GM18868 (cell line): ENCODE data around the gene PPP2R2C.

Experiments used
- ATAC-seq: cut with Tn5 transposase; IDR thresholded peaks from one replicate; pipeline ENCODE4 v1.9.1; 2021; ENCODE audit warnings: mild to moderate bottlenecking, moderate library complexity; ENCODE audit not compliant: unreplicated experiment

PPP2R2C gene

DNA sequence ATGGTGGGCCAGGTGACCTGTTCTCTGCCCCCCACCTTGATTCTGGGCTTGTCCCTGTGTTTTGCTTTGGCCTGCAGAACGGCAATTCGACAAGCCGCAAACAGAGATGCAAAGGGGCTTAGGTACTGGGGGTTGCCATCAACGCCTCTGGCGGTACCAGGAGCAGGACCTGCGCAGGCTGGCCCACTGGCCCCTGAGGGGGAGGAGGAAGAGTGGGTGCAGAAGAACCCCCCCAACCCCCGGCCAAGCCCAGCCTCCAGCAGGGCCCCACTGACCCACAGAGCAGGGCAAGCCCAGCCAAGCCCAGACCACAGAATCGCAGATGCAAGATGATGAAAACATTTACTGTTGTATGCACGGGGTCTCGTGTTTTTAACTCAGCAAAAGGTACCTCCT, 89.4 kb downstream of the PPP2R2C start:
- no peak for ATAC-seq

DNA sequence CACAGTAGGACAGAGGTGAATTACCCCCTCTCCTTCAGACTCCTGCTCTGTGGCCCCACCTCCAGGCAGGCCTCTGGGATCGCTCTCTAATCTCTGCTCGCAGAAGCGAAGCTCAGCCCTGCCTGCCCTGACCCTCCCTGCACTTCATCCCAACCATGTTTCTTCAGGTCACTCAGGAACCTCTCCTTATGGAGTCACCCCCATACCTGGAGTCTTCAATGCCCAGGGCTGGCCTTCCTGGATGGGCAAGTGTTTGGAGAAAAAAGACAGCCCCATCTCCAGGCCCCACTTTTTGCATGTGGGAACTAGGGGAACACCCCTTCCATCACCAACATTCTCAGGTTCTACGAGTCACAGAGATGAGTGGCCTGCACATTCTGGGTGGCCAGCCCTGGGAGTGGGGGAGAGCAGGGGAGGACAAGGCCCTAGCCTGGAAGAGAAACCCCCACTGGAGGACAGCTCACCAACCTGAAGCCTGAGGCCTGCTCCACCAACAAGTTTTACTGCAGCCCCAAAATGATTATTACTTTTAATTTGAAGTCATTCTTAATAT, 90.8 kb downstream of the PPP2R2C start:
- ATAC-seq = no peak

DNA sequence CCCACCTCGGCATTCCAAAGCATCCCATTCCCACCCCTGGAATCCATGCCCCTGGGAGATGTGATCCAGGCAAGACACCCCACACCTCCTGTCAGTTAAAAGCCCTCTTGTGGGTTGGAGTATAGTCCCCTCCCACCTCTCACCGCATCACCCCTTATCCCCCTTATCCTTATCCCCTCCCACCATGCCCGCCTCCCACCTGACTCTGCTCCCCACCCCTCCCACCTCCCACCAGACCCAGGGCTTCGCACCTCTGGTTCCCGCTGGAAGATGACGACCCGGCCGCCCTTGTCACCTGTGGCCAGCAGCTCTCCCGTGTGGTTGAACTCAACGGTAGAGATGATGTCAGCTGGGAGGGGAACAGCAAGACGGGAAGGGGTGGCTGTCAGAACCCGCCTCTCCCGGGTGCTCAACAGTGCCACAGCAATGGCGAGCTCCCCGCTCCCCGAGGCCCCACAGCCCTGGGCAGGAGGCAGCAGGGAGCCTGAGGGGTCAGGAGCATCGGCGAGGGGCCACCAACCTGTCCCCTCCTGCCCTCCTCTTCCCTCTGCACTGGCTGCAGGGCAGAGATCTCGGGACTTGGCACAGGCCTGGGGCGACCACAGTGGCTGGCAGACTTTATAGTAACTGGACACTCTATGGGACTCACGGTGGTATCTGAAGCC, 91.5 kb downstream of the PPP2R2C start:
- no peak for ATAC-seq

GRCh38 chr4:6379767-6380745, 92.4 kb downstream of the PPP2R2C start:
- no peak for ATAC-seq

DNA sequence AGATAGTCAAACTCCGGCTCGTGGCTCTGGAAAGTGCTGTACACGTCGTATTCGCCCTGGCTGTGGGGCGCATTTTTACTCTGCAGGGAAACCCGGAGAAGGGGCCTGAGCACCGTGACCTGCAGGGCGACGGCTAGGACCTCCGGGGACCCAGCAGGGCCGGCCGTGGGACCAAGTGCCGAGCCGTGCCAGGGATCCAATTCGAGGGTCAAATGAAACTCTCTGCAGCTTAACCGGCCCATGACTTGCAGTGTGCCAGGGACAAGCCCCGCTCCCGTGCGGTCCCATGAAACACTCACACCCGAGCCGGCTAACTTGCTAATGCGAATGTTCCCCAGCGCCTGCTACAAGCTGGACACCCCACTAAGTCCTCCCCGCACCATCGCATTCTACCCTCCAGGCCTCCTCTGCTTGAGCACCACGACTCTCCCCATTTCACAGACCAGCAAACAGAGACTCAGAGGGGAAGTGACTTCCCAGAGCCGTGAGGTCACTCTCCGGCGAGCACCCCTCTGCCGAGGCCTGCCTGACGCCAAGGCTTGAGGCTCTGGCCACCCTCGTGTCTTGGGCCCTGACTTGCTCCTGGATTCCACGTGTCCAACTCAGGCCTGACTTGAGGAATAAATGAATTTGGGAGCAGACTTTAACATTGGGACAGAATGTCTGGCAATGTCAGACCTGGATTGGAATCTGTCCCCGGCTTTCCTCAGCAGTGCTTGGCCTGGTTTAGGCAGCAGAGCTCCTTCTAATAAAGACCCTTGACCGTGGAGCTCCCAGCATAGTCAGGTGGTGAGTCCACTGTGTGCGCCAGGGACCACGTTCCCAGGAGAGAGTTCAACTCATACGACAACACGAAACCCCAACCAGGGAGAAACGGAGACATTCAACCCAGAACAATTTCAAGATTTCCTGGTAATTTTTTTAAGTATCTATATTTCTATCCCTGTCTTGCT, 93.6 kb downstream of the PPP2R2C start:
- no peak for ATAC-seq

DNA sequence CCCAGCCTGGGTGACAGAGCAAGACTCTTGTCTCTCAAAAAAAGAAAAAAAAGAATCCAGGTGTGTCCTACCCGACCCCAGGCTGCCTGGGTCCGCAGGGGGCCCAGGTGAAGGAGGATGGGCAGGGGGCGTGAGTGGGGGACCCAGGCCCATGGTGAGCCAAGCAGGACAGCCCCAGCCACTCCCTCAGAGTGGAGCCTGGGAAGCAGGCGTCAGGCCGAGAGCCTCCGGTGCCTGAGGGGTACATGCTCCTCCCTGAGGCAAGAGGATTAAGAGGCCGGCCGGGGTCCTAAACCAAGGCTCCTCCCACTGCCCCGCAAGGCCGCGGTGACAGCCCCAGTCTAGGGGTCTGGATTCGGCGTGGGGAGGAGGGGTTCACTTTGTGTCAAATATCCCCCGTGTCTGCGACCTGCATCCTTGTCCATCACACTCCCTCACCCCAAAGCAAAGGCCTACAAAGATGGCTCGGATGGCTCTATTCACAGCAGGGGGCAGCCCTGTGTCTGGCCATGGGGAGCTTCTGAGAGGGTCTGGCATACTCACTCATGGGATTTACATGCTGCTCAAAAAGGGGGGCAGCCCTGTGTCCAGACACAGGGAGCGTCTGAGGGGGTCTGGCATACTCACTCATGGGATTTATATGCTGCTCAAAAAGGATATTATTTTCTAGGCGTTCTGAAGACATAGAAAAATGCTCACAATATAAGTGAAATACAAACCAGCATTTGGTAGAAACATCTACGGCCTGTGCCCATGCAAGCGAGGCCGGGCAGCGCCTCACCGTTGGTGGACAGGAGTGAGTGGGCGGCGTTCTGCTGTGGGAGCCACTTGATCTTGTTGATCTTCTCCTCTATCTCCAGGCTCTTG, 94.6 kb downstream of the PPP2R2C start:
- ATAC-seq = no peak

DNA sequence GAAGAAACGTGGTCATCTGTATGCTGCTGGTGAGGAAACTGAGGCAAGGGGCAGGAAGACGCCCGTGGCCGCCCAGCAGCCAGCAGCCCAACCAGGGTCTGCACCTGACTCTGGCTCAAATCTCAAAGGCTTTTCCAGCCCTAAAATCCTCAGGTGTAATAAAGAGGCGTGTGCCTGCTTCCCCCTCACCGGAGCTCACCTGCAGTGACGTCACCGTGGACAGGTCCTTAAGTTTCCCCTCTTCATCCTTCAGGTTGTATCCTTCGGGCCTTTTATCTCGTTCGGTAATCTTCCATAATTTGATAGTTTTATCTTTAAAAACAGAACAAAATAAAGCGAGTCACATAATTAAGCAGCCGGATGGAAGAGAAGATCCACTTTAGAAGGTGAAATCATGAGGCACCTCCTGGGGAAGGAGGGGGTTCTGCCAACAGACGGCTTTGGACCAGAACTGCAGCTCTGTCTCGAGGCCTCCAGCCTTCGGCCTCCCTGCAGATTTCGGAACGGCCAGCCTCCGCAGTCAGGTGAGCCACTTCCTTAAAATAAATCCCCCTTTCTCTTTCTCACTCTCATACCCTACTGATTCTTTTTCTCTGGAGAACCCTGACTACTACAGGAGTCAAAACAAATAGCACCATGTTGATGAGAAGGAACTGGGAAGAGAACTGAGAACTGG, 96.7 kb downstream of the PPP2R2C start:
- ATAC-seq = no peak

DNA sequence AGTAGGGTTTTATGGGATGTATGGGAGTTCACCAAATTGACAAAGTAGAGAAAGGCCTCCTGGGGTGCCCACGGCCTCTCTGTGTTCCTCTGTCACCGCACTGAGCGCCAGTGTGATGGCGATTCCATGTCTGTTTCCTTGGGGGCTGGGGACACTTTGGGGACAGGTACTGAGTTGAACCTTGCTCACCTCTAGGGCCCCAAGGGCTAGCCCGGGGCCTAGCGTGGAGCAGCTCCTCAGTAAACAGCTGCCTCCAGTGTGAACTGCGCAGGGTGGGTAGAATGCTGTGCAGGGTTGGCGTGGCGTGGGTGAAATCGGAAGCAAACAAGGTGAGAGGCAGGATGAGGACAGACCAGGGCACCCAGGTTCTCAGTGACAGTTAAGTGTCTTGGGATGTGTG, 97.8 kb downstream of the PPP2R2C start:
- no peak for ATAC-seq

GRCh38 chr4:6373541-6374410, 98.6 kb downstream of the PPP2R2C start:
- no peak for ATAC-seq

GRCh38 chr4:6372649-6373525, 99.5 kb downstream of the PPP2R2C start:
- no peak for ATAC-seq

- ATAC-seq = no peak
Measured at GRCh38 chr4:6371812-6372211, 100.6 kb downstream of the PPP2R2C start.

DNA sequence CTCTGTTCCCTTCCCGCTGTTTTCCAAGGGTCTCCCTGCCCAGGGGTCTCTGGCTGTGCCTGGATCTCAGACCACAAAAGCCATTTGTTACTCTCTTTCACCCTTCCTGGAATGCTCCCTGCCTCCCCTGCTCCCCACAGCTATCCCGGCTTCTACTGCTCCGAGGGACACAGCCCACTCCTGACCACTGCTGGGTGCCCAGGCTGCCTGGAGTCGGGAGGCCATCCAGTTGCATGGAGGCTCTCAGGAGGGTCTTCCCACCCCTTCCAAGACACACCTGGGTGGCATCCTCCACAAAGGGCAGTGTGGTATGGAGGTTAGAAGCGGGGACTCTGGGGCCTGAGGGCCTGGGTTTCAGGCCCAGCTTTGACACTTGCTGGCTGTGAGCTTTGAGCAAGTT, 101.1 kb downstream of the PPP2R2C start:
- ATAC-seq = no peak

GRCh38 chr4:6369924-6370645, 102.3 kb downstream of the PPP2R2C start:
- no peak for ATAC-seq

DNA sequence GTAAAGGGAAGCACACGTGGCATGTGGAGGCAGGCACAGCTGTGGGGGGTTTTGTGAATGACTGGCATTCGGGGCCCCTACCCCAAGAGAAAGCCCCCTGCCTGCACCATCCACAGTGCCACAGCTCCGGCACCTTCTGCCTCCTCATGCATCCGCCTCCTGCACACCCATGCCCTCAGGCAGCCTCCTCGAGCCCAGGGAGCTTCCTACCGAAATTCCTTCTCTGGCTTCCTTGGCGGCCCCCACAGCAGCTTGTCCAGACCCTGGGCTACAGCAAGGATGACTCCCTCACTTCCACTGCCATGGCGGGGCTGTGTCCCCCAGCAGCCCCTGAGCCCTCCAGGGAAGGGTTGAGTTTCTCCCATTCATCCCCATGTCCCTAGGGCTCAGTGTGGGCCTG, 102.9 kb downstream of the PPP2R2C start:
- ATAC-seq = no peak

DNA sequence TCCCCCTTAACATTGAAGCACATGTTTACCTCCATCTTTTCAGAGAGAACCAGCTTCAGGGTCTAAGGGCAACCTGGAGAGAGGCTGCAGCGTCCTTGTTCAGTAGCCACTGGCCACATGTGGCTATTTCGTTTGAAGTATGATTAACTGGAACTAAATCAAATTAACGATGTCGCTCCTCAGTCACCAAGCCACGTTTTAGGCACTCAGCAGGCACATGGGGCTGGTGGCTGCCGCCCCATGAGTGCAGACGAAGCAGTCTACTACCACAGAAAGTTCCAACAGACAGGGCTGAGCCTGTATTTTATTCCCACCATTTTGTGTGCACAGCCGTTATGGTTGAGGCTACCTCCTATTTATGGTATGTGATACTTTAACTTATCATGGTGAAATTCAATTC, 103.4 kb downstream of the PPP2R2C start:
- no peak for ATAC-seq

DNA sequence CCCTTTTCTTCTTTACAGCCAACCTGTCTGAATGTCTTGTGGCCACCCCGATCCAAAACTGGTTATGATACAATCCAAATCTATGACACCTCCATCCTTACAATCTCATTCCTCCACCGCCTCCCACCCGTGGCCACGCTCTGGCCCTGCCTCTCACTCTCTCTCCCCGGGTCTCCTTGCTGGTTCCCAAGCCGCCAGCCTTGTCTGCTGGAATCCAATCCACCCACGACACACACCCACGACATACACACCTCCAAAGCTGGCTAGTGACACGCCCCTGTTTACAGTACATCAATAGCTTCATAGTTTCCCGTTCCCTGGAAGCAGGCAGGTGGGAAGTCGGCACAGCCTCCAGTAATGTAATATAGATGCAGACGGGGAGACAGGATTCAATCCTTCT, 103.8 kb downstream of the PPP2R2C start:
- no peak for ATAC-seq

DNA sequence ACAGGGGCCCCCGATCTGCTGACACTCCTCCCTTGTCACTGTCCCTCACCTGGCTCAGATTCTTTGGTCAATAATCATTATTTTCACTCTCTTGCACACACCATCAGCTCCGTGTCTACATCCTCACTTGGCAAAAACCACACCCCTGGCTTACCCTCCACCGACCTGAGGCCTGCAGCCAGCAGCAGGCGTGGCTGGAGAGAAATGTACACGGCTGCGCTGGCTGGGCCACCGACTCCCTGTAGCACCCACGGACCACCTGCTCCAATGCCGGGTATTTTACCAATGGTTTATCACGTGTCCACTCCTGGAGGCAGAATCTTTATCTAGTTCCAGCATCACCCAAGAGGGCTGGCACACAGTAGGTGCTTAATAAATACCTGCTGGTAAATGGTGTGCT, 104.3 kb downstream of the PPP2R2C start:
- ATAC-seq = no peak
